CD4-positive, alpha-beta memory T cell (primary cell): Measurements from ENCODE around the gene STARD7. TPM values are rescaled to one million over a fixed set of nuclear protein-coding genes. Genes with fewer than 3 reads are reported as not detected.
"Not testable (repeated sequence)": the region's sequence is repeated elsewhere in the genome, so short reads cannot be mapped to it uniquely, and the experiment has no call there.

Experiments
- CTCF ChIA-PET: fragments of 350-600 bp; sonication (Branson Sonifier 250); formaldehyde crosslinking; loops from one replicate; lab custom pipeline; 2021; ENCODE audit warnings: inconsistent platforms; ENCODE audit not compliant: partially characterized antibody; lab: Charles Lee
- POLR2A ChIA-PET: fragments of 350-600 bp; sonication (Branson Sonifier 250); formaldehyde crosslinking; loops from one replicate; lab custom pipeline; 2021; ENCODE audit not compliant: partially characterized antibody; lab: Charles Lee
- DNase-seq, 5 donors: peaks; one replicate each; pipeline versions ENCODE4 v3.0.0 to v3.0.0-alpha.2; 2020 to 2022; ENCODE audit warnings: mixed read lengths in 1 of 5
- H3K27ac ChIP-seq: one replicate; pipeline ENCODE4 v1.7.0; 2013; ENCODE audit warnings: low read depth, low read length
- H3K27me3 ChIP-seq: 2 replicates; pipeline ENCODE4 v1.7.0; 2013; ENCODE audit warnings: mild to moderate bottlenecking, low read length, moderate library complexity; ENCODE audit not compliant: insufficient read depth
- H3K36me3 ChIP-seq: 2 replicates; pipeline ENCODE4 v1.7.0; 2013; ENCODE audit warnings: mild to moderate bottlenecking, low read length, moderate library complexity; ENCODE audit not compliant: insufficient read depth
- H3K4me1 ChIP-seq: 2 replicates; pipeline ENCODE4 v1.7.0; 2013; ENCODE audit warnings: mild to moderate bottlenecking, low read length, moderate library complexity; ENCODE audit not compliant: insufficient read depth
- H3K4me3 ChIP-seq, 2 donors: one replicate each; pipeline ENCODE4 v1.7.0; 2013; ENCODE audit warnings: low read length in 2 of 2, mild to moderate bottlenecking in 1 of 2
- H3K9me3 ChIP-seq, 2 donors: one replicate each; pipeline ENCODE4 v1.7.0; 2013; ENCODE audit warnings: low read length in 2 of 2, control low read depth in 1 of 2; ENCODE audit not compliant: control insufficient read depth in 1 of 2
- H3K27ac Mint-ChIP-seq, 7 donors: one replicate each; pipeline ENCODE4 v1.8.0; 2020 to 2021; ENCODE audit warnings: mixed read lengths in 7 of 7, mild to moderate bottlenecking in 6 of 7, inconsistent platforms in 3 of 7, moderate library complexity in 3 of 7
- H3K27me3 Mint-ChIP-seq, 2 donors: one replicate each; pipeline ENCODE4 v1.8.0; 2020 to 2021; ENCODE audit warnings: mixed read lengths in 2 of 2
- H3K36me3 Mint-ChIP-seq, 2 donors: one replicate each; pipeline ENCODE4 v1.8.0; 2020 to 2021; ENCODE audit warnings: mixed read lengths in 2 of 2, inconsistent platforms in 1 of 2, mild to moderate bottlenecking in 1 of 2
- H3K4me1 Mint-ChIP-seq, 4 donors: one replicate each; pipeline ENCODE4 v1.8.0; 2020 to 2021; ENCODE audit warnings: mixed read lengths in 4 of 4, mild to moderate bottlenecking in 1 of 4
- H3K4me3 Mint-ChIP-seq, 8 donors: one replicate each; pipeline ENCODE4 v1.8.0; 2020 to 2021; ENCODE audit warnings: mixed read lengths in 8 of 8, mild to moderate bottlenecking in 7 of 8, moderate library complexity in 6 of 8, inconsistent platforms in 3 of 8
- H3K9me3 Mint-ChIP-seq, 8 donors: one replicate each; pipeline ENCODE4 v1.8.0; 2020 to 2021; ENCODE audit warnings: mixed read lengths in 8 of 8, mild to moderate bottlenecking in 5 of 8, inconsistent platforms in 3 of 8, moderate library complexity in 1 of 8
- intact Hi-C: fragments of 100-400 bp; cut with micrococcal nuclease; formaldehyde crosslinking; loops from one replicate; pipeline ENCODE4 v1.15.1; 2023
- polyA plus RNA-seq, 2 donors: library from polyadenylated mRNA; unstranded; fragments of 300-500 nt; fragmentation: Illumina TruSeq; gene quantifications; one replicate each; pipeline ENCODE4 v1.2.3, GENCODE V29; 2021
- total RNA-seq, 2 experiments: library from RNA; stranded (reverse); gene quantifications; one replicate each; pipeline ENCODE4 v1.2.3, GENCODE V29; 2021

The STARD7 gene
- total and polyA plus RNA-seq, 4 experiments from 2014 or later = 84.9 to 196 (median 101) TPM

GRCh38 chr2:96143848-96144480 lies 64.7 kb downstream of the STARD7 start:
- peak; percentile 50 to 62 (median 58) for DNase-seq
- intact Hi-C loops = loop anchor here (2.0 kb wide), 1 partner anchor 365 kb away; no protein-coding TSS in a partner anchor
- Mint-ChIP-seq H3K36me3 (peaks cover 3 to 44% of the 10 kb centered on the region in 2 donors), H3K9me3 (peaks cover 0 to 6% (median 0%) of the 10 kb centered on the region in 8 donors), H3K27me3 (no peaks in the 10 kb centered on the region), H3K4me1 (peaks cover 33 to 77% (median 50%) of the 10 kb centered on the region in 4 donors), H3K27ac (peak overlapping the region; percentile 96 to 98 (median 97)), H3K4me3 (peak overlapping the region; percentile 93 to 96 (median 94))
- ChIA-PET POLR2A (interaction anchor here (0.8 to 12.4 kb wide), 8 partner anchors 13 to 394 kb away, joined by 3 to 285 read pairs (median 14); partner anchors contain the start of genes ARID5A and STARD7), CTCF (interaction anchor here (0.5 to 14.8 kb wide), 6 partner anchors 14 to 151 kb away, joined by 4 to 648 read pairs (median 15); no protein-coding TSS in a partner anchor)
- H3K4me3 ChIP-seq = peak overlapping the region; percentile 71 to 86
- peak overlapping the region; percentile 100 for H3K27ac ChIP-seq
- no peaks in the 10 kb centered on the region for H3K27me3 ChIP-seq
- H3K9me3 ChIP-seq = no peaks in the 10 kb centered on the region
- H3K4me1 ChIP-seq = peaks cover 59% of the 10 kb centered on the region
- peaks cover 6% of the 10 kb centered on the region for H3K36me3 ChIP-seq

DNA sequence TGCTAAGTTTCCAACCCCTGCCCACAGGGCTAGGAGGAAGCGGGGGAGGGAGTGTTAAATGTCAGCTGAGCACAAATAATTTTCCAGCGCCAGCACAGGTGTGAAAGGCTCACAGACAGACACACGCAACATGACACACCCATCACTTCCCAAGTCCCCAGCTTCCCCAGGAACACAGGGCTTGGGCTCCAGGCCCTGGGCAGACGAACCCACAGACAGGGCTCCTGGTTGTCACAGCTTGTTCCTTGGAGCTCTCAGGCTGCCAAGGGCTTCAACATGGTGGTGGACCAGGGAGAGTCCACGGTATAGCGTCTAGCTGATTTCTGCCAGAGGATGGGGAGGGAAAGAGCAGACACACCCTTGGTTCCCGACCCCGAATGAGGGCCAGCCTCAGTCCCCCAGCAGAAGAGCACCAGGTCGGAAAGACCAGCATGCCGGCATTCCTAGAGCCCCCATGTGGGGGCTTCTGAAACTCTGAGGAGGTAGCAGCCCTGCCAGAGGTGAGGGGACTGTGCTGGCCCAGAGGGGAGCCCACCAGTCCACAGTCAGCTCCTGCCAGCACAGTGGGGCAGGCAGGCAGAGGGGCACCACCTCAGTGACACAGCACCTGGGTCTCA lies 65.3 kb downstream of the STARD7 start:
- DNase-seq = peak in 2 of 5 donors; percentile 42 to 71
- intact Hi-C loops = no loop called here
- peak overlapping the region; percentile 96 to 98 (median 97) for H3K27ac Mint-ChIP-seq
- no peaks in the 10 kb centered on the region for H3K27me3 ChIP-seq
- H3K4me1 ChIP-seq = peaks cover 54% of the 10 kb centered on the region
- peaks cover 28 to 76% (median 46%) of the 10 kb centered on the region in 4 donors for H3K4me1 Mint-ChIP-seq
- H3K27ac ChIP-seq = peak overlapping the region; percentile 100
- H3K4me3 ChIP-seq = peak overlapping the region; percentile 71 to 86
- H3K27me3 Mint-ChIP-seq = no peaks in the 10 kb centered on the region
- H3K9me3 Mint-ChIP-seq = peaks cover 0 to 6% (median 0%) of the 10 kb centered on the region in 8 donors
- H3K36me3 Mint-ChIP-seq = peaks cover 3 to 42% of the 10 kb centered on the region in 2 donors
- H3K9me3 ChIP-seq = no peaks in the 10 kb centered on the region
- H3K36me3 ChIP-seq = peaks cover 6% of the 10 kb centered on the region
- POLR2A ChIA-PET = interaction anchor here (0.6 to 12.4 kb wide), 9 partner anchors 18 to 395 kb away, joined by 3 to 285 read pairs (median 4); partner anchors contain the start of genes ARID5A and STARD7
- peak overlapping the region; percentile 93 to 96 (median 94) for H3K4me3 Mint-ChIP-seq
- CTCF ChIA-PET = interaction anchor here (0.5 to 14.8 kb wide), 9 partner anchors 9 to 151 kb away, joined by 3 to 648 read pairs (median 8); no protein-coding TSS in a partner anchor

DNA sequence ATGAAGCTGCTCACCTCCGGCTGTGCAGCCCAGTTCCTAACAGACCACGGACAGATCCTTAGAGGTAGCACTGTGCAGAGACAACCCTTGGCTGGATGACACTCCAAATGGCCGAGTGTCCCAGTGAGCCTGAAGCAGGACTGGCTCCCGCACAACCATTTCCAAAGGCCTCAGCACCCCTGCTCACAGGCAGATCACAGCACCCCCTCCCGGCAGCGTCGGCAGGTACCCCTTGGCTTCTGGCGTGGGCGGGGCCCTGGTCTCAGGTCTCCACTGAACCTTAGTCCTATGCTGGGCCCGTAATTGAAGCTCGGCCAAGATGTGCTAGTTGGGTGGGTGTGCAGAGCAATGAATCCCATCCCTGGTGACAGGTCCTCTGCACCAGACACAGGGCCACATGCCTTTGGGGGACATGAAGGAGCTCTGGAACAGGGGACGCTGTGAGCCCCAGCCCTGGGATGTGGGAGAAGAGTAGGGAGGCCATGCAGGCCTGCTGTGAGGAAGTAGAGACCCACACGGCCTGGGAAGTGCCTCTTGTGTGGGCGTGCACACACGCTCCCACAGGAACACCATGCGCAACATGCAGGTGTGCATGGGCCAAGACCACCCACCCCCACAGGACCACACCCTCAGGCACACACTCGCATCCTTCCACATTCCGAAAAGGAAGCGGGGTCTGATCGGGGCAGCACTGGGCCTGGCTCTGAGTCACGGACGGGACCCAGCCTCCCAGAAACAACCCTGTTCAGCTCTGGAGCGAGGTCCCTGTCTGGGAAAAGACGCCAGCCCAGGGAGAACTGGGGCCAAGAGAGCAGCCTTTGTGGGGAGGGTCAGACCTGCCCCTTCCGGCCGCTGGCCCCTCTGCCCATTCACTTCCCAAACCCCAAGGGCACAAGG lies 66.2 kb downstream of the STARD7 start:
- Histone ChIP-seq H3K27ac (peak overlapping the region; percentile 100), H3K36me3 (peaks cover 6% of the 10 kb centered on the region), H3K27me3 (no peaks in the 10 kb centered on the region), H3K4me1 (peaks cover 45% of the 10 kb centered on the region), H3K9me3 (no peaks in the 10 kb centered on the region), H3K4me3 (peak overlapping the region in 1 of 2 donors; percentile 71)
- peak overlapping the region; percentile 89 to 98 (median 97) for H3K27ac Mint-ChIP-seq
- DNase-seq = peak; percentile 56 to 79 (median 57)
- no peaks in the 10 kb centered on the region for H3K27me3 Mint-ChIP-seq
- ChIA-PET POLR2A (interaction anchor here (0.6 to 12.4 kb wide), 8 partner anchors 10 to 265 kb away, joined by 3 to 285 read pairs (median 5); partner anchors contain the start of gene STARD7), CTCF (interaction anchor here (0.9 to 14.8 kb wide), 8 partner anchors 10 to 150 kb away, joined by 3 to 648 read pairs (median 15); no protein-coding TSS in a partner anchor)
- H3K4me1 Mint-ChIP-seq = peaks cover 26 to 67% (median 39%) of the 10 kb centered on the region in 4 donors
- peaks cover 3 to 41% of the 10 kb centered on the region in 2 donors for H3K36me3 Mint-ChIP-seq
- peaks cover 0 to 6% (median 0%) of the 10 kb centered on the region in 8 donors for H3K9me3 Mint-ChIP-seq
- peak overlapping the region; percentile 41 to 96 (median 94) for H3K4me3 Mint-ChIP-seq
- intact Hi-C loops = no loop called here

DNA sequence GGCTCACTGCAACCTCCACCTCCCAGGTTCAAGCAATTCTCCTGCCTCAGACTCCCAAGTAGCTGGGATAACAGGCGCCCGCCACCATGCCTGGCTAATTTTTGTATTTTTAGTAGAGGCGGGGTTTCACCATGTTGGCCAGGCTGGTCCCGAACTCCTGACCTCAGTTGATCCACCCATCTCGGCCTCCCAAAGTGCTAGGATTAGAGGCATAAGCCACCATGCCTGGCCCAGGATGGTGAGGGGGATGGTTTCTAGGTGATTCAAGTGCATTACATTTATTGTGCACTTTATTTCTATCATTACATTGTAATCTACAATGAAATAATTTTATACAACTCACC lies 67.0 kb downstream of the STARD7 start:
- H3K9me3 Mint-ChIP-seq, DNase-seq, H3K4me3 ChIP-seq, intact Hi-C loops, H3K27ac ChIP-seq, H3K27me3 Mint-ChIP-seq, H3K27me3 ChIP-seq, H3K36me3 ChIP-seq, H3K9me3 ChIP-seq: not testable (repeated sequence)
- H3K4me1 ChIP-seq = peaks cover 37% of the 10 kb centered on the region
- H3K4me1 Mint-ChIP-seq = peaks cover 18 to 58% (median 31%) of the 10 kb centered on the region in 4 donors
- CTCF ChIA-PET = interaction anchor here (1.2 to 14.8 kb wide), 7 partner anchors 11 to 118 kb away, joined by 3 to 648 read pairs (median 22); no protein-coding TSS in a partner anchor
- H3K36me3 Mint-ChIP-seq = peaks cover 3 to 40% of the 10 kb centered on the region in 2 donors
- POLR2A ChIA-PET = interaction anchor here (1.2 to 12.4 kb wide), 5 partner anchors 9 to 67 kb away, joined by 3 to 285 read pairs (median 7); partner anchors contain the start of gene STARD7
- peak overlapping the region; percentile 89 to 98 (median 97) for H3K27ac Mint-ChIP-seq
- peak overlapping the region in 5 of 8 donors; percentile 13 to 95 (median 93) for H3K4me3 Mint-ChIP-seq

GRCh38 chr2:96140941-96141623 lies 67.5 kb downstream of the STARD7 start:
- intact Hi-C loops = no loop called here
- H3K27ac Mint-ChIP-seq = peak overlapping the region in 6 of 7 donors; percentile 15 to 98 (median 68)

More at GRCh38 chr2:96140941-96141623, 67.5 kb downstream of the STARD7 start:
- Histone ChIP-seq H3K36me3 (peaks cover 6% of the 10 kb centered on the region), H3K4me1 (peaks cover 32% of the 10 kb centered on the region), H3K9me3 (no peaks in the 10 kb centered on the region), H3K27ac (no peak overlapping the region), H3K27me3 (no peaks in the 10 kb centered on the region), H3K4me3 (no peak overlapping the region)
- Mint-ChIP-seq H3K9me3 (peaks cover 0 to 5% (median 0%) of the 10 kb centered on the region in 8 donors), H3K4me1 (peaks cover 15 to 53% (median 27%) of the 10 kb centered on the region in 4 donors), H3K4me3 (peak overlapping the region in 1 of 8 donors; percentile 95), H3K36me3 (peaks cover 3 to 36% of the 10 kb centered on the region in 2 donors), H3K27me3 (no peaks in the 10 kb centered on the region)
- POLR2A ChIA-PET = interaction anchor here (0.8 to 12.4 kb wide), 5 partner anchors 20 to 67 kb away, joined by 3 to 285 read pairs (median 7); partner anchors contain the start of gene STARD7
- CTCF ChIA-PET = interaction anchor here (1.0 to 14.8 kb wide), 7 partner anchors 10 to 118 kb away, joined by 3 to 648 read pairs (median 26); no protein-coding TSS in a partner anchor
- DNase-seq = no peak
